ENCODE results near the gene POM121L12. TPM values are rescaled to one million over a fixed set of nuclear protein-coding genes. Genes with fewer than 3 reads are reported as not detected.

The POM121L12 gene
- total RNA-seq, 1 experiment from 2014 or later, result not detected

DNA sequence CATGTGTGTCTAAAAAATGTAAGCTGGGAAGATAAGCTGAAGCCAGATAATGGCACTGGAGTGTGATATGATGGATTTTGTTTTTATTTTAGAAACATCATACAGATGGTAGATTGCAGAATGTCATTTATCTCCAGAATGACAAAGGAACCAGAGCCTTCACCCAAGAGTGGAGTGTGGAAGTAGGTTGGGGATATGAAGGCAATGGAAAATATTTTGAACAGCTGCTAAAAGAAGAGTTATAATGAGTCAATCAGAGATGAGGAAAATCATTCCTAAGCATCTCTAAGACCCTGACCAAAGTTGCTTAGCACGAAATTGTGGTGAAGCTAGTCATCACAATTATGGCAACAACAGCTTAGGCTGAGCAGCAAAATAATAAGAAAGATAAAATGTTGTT is 39.8 kb upstream of the POM121L12 start:
- Mint-ChIP-seq H3K27me3 (ENCODE audit: low read depth) (no peaks in the 10 kb centered on the region), H3K9me3 (peaks cover 10% of the 10 kb centered on the region), H3K4me3 (no peak overlapping the region), H3K4me1 (no peaks in the 10 kb centered on the region), H3K36me3 (no peaks in the 10 kb centered on the region), H3K27ac (no peak overlapping the region)
- ATAC-seq (no peak), DNase-seq (ENCODE audit: low spot score) (no peak)
- TF ChIP-seq NFATC4 (CRISPR knock-in tag; IDR thresholded peaks at IDR 0.05) (no peak), ZNF423 (CRISPR knock-in tag; IDR thresholded peaks at IDR 0.05) (no peak)
- ChIA-PET CTCF (no interaction called here), POLR2A (no interaction called here)

DNA sequence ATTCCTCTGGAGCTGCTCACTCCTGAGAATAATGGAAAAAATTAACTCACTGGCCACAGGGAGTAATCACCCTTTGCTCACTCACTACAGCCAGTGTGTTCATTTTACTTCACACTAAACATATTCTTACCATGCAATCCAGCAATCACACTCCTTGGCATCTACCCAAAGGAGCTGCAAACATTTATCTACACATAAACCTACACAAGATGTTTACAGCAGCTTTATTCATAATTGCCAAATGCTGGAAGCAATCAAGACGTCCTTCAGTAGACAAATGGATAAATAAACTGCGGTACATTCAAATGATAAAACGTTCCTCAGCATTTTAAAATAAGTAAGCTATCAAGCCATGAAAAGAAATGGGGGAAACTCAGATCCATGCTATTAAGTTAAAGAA is 34.2 kb upstream of the POM121L12 start:
- CTCF ChIA-PET, result no interaction called here
- Mint-ChIP-seq H3K9me3 (peaks cover 28% of the 10 kb centered on the region), H3K27ac (no peak overlapping the region), H3K4me3 (no peak overlapping the region), H3K4me1 (no peaks in the 10 kb centered on the region), H3K27me3 (ENCODE audit: low read depth) (no peaks in the 10 kb centered on the region), H3K36me3 (peaks cover 12% of the 10 kb centered on the region)
- POLR2A ChIA-PET, result no interaction called here
- no peak for DNase-seq (ENCODE audit: low spot score)
- TF ChIP-seq, protein P1, sequence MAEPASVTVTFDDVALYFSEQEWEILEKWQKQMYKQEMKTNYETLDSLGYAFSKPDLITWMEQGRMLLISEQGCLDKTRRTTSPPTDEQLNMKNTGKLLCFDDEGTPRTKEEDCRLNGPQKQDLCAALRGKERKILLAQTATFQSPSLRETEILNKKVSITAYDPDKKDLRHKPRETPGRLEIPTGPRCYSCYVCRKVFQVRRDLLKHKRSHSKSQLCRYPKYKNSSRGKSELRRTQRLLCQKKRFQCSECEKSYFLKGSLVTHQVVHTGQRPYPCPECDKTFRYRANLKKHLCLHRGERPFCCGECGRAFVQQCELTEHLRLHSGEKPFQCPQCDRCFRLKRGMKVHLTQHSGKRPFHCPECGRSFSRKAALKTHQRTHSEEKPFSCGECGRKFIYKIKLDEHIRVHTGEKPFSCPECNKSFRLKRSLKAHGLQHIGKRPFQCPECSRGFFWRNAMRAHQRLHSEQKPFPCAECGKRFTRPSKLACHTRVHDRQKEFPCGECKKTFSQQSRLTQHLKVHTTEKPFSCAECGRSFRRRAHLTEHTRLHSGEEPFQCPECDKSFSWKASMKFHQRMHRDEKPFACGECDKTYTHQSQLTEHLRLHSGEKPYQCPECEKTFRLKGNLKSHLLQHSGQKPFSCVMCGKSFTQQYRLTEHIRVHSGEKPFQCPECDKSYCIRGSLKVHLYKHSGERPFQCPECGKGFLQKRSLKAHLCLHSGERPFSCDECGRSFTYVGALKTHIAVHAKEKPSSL (CRISPR knock-in tag; conservative IDR thresholded peaks at IDR 0.05), result no peak
- TF ChIP-seq FOXK1 (CRISPR knock-in tag; IDR thresholded peaks at IDR 0.05) (no peak), ZNF232 (CRISPR knock-in tag; IDR thresholded peaks at IDR 0.05) (no peak), NFE2L1 (CRISPR knock-in tag; IDR thresholded peaks at IDR 0.05) (no peak)
- ATAC-seq, result no peak

DNA sequence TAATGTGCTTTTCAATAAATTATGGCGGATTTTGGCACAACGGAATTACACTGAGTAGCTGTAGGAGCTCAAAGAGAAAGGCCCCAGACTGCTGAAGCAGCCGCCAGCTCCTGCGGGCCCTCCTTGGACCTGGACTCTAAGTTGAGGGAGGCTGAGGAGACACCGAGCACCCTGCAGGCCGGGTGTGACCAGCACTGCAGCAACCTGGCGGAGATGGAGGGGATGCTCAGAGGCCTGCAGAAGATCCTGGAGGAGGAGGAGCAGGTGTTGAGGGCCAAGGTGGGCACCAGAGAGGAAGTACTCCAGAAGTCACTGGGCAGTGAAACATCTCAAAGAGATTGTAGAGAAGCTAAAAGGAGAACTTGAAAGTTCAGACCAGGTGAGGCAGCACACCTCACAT is 33.0 kb upstream of the POM121L12 start:
- DNase-seq (ENCODE audit: low spot score) (no peak), ATAC-seq (no peak)
- Mint-ChIP-seq H3K27me3 (ENCODE audit: low read depth) (no peaks in the 10 kb centered on the region), H3K4me3 (no peak overlapping the region), H3K9me3 (peaks cover 40% of the 10 kb centered on the region), H3K36me3 (peaks cover 24% of the 10 kb centered on the region), H3K27ac (no peak overlapping the region), H3K4me1 (no peaks in the 10 kb centered on the region)
- POLR2A ChIA-PET, result no interaction called here
- CTCF ChIA-PET, result no interaction called here
- TF ChIP-seq, protein P1 (CRISPR knock-in tag; conservative IDR thresholded peaks at IDR 0.05), result no peak
- TF ChIP-seq ZNF219 (CRISPR knock-in tag; IDR thresholded peaks at IDR 0.05; ENCODE audit: borderline replicate concordance) (no peak), MYBL2 (CRISPR knock-in tag; IDR thresholded peaks at IDR 0.05) (no peak), ZNF263 (CRISPR knock-in tag; IDR thresholded peaks at IDR 0.05; ENCODE audit: low read depth) (no peak), CREB1 (CRISPR knock-in tag; IDR thresholded peaks at IDR 0.05) (no peak), GABPB1 (CRISPR knock-in tag; IDR thresholded peaks at IDR 0.05) (no peak), GTF2I (CRISPR knock-in tag; conservative IDR thresholded peaks at IDR 0.05) (no peak), FOXJ3 (CRISPR knock-in tag; IDR thresholded peaks at IDR 0.05; ENCODE audit: borderline replicate concordance) (no peak), ZNF423 (CRISPR knock-in tag; IDR thresholded peaks at IDR 0.05) (no peak), SMAD3 (CRISPR knock-in tag; IDR thresholded peaks at IDR 0.05; ENCODE audit: borderline replicate concordance) (no peak), IRF2 (CRISPR knock-in tag; IDR thresholded peaks at IDR 0.05; ENCODE audit: borderline replicate concordance, low read depth) (no peak)
- TF ChIP-seq, protein P2, sequence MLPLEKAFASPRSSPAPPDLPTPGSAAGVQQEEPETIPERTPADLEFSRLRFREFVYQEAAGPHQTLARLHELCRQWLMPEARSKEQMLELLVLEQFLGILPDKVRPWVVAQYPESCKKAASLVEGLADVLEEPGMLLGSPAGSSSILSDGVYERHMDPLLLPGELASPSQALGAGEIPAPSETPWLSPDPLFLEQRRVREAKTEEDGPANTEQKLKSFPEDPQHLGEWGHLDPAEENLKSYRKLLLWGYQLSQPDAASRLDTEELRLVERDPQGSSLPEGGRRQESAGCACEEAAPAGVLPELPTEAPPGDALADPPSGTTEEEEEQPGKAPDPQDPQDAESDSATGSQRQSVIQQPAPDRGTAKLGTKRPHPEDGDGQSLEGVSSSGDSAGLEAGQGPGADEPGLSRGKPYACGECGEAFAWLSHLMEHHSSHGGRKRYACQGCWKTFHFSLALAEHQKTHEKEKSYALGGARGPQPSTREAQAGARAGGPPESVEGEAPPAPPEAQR (CRISPR knock-in tag; IDR thresholded peaks at IDR 0.05), result no peak
- TF ChIP-seq, protein P3, sequence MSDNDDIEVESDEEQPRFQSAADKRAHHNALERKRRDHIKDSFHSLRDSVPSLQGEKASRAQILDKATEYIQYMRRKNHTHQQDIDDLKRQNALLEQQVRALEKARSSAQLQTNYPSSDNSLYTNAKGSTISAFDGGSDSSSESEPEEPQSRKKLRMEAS (CRISPR knock-in tag; IDR thresholded peaks at IDR 0.05), result no peak
- TF ChIP-seq, protein P4, sequence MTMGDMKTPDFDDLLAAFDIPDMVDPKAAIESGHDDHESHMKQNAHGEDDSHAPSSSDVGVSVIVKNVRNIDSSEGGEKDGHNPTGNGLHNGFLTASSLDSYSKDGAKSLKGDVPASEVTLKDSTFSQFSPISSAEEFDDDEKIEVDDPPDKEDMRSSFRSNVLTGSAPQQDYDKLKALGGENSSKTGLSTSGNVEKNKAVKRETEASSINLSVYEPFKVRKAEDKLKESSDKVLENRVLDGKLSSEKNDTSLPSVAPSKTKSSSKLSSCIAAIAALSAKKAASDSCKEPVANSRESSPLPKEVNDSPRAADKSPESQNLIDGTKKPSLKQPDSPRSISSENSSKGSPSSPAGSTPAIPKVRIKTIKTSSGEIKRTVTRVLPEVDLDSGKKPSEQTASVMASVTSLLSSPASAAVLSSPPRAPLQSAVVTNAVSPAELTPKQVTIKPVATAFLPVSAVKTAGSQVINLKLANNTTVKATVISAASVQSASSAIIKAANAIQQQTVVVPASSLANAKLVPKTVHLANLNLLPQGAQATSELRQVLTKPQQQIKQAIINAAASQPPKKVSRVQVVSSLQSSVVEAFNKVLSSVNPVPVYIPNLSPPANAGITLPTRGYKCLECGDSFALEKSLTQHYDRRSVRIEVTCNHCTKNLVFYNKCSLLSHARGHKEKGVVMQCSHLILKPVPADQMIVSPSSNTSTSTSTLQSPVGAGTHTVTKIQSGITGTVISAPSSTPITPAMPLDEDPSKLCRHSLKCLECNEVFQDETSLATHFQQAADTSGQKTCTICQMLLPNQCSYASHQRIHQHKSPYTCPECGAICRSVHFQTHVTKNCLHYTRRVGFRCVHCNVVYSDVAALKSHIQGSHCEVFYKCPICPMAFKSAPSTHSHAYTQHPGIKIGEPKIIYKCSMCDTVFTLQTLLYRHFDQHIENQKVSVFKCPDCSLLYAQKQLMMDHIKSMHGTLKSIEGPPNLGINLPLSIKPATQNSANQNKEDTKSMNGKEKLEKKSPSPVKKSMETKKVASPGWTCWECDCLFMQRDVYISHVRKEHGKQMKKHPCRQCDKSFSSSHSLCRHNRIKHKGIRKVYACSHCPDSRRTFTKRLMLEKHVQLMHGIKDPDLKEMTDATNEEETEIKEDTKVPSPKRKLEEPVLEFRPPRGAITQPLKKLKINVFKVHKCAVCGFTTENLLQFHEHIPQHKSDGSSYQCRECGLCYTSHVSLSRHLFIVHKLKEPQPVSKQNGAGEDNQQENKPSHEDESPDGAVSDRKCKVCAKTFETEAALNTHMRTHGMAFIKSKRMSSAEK (CRISPR knock-in tag; IDR thresholded peaks at IDR 0.05; ENCODE audit: borderline replicate concordance), result no peak
- TF ChIP-seq, protein P5, sequence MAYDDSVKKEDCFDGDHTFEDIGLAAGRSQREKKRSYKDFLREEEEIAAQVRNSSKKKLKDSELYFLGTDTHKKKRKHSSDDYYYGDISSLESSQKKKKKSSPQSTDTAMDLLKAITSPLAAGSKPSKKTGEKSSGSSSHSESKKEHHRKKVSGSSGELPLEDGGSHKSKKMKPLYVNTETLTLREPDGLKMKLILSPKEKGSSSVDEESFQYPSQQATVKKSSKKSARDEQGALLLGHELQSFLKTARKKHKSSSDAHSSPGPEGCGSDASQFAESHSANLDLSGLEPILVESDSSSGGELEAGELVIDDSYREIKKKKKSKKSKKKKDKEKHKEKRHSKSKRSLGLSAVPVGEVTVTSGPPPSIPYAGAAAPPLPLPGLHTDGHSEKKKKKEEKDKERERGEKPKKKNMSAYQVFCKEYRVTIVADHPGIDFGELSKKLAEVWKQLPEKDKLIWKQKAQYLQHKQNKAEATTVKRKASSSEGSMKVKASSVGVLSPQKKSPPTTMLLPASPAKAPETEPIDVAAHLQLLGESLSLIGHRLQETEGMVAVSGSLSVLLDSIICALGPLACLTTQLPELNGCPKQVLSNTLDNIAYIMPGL (CRISPR knock-in tag; IDR thresholded peaks at IDR 0.05), result no peak
- TF ChIP-seq, protein P6, sequence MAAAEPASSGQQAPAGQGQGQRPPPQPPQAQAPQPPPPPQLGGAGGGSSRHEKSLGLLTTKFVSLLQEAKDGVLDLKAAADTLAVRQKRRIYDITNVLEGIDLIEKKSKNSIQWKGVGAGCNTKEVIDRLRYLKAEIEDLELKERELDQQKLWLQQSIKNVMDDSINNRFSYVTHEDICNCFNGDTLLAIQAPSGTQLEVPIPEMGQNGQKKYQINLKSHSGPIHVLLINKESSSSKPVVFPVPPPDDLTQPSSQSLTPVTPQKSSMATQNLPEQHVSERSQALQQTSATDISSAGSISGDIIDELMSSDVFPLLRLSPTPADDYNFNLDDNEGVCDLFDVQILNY (CRISPR knock-in tag; IDR thresholded peaks at IDR 0.05), result no peak
